CD4-positive, alpha-beta T cell treated with Interleukin-6 for 4 hours (primary cell): ENCODE results near the gene GLI2.

Experiments
- DNase-seq: peaks from one replicate; pipeline ENCODE4 v3.0.0-alpha.2; 2020; ENCODE audit warnings: mixed read lengths

Gene GLI2

GRCh38 chr2:120773186-120773800 lies 37.6 kb downstream of the GLI2 start:
- DNase-seq: no peak

- no peak for DNase-seq
Observed at GRCh38 chr2:120774557-120775160, 39.0 kb downstream of the GLI2 start.

- no peak for DNase-seq
Observed at GRCh38 chr2:120775194-120775593, 39.5 kb downstream of the GLI2 start.

- no peak for DNase-seq
Observed at GRCh38 chr2:120775801-120776589, 40.3 kb downstream of the GLI2 start.

- no peak for DNase-seq
Observed at GRCh38 chr2:120776649-120777048, 41.0 kb downstream of the GLI2 start.

GRCh38 chr2:120777170-120777751 lies 41.6 kb downstream of the GLI2 start:
- no peak for DNase-seq

- DNase-seq: no peak
Observed at GRCh38 chr2:120777787-120778186, 42.1 kb downstream of the GLI2 start.

- DNase-seq: no peak
Observed at GRCh38 chr2:120778244-120778643, 42.6 kb downstream of the GLI2 start.

GRCh38 chr2:120779781-120780283 lies 44.2 kb downstream of the GLI2 start:
- DNase-seq: no peak

GRCh38 chr2:120780402-120780801 lies 44.7 kb downstream of the GLI2 start:
- DNase-seq: no peak

GRCh38 chr2:120783371-120783791 lies 47.7 kb downstream of the GLI2 start:
- DNase-seq: no peak

- DNase-seq: no peak
Observed at GRCh38 chr2:120783969-120784372, 48.3 kb downstream of the GLI2 start.
